Measurements from ENCODE around the gene KCNT1.
"Not testable (repeated sequence)": the region's sequence is repeated elsewhere in the genome, so short reads cannot be mapped to it uniquely, and the experiment has no call there.

KCNT1 gene

DNA sequence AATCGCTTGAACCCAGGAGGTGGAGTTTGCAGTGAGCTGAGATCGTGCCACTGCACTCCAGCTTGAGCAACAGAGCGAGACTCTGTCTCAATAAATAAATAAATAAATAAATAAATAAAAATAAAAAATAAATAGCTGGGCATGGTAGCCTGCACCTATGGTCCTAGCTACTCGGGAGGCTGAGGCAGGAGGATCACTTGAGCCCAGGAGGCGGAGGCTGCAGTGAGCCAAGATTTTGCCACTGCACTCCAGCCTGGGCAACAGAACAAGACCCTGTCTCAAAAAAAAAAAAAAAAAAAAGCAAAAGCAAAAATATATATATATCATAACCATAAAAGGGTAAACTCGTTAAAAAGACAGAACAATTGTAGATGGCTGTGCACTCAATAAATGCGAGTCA is 29.2 kb upstream of the KCNT1 start:
- not testable (repeated sequence) for DNase-seq (ENCODE audit: low spot score)

GRCh38 chr9:135673941-135674340 is 28.0 kb upstream of the KCNT1 start:
- DNase-seq (ENCODE audit: low spot score), result no peak

DNA sequence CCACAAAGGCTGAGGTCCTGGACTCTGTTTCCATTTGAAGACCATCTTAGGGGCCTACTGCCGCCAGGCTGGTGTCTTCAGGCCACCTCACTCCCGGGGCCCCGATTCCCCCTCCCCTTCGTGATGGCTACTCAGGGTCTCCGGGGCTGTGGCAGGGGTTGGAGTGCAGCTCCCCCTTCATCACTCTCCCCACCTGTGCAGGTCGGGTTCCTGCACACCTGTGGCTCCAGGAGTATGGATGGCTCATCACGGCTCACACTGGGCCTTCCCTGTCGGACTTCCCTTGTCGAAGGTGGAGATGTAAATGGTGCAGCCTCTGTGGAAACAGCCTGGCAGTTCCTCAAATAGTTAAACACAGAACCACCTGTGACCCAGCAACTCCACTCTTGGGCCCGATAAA is 27.0 kb upstream of the KCNT1 start:
- DNase-seq (ENCODE audit: low spot score), result no peak

- no peak for DNase-seq (ENCODE audit: low spot score)
Measured at GRCh38 chr9:135676891-135677290, 25.1 kb upstream of the KCNT1 start.

DNA sequence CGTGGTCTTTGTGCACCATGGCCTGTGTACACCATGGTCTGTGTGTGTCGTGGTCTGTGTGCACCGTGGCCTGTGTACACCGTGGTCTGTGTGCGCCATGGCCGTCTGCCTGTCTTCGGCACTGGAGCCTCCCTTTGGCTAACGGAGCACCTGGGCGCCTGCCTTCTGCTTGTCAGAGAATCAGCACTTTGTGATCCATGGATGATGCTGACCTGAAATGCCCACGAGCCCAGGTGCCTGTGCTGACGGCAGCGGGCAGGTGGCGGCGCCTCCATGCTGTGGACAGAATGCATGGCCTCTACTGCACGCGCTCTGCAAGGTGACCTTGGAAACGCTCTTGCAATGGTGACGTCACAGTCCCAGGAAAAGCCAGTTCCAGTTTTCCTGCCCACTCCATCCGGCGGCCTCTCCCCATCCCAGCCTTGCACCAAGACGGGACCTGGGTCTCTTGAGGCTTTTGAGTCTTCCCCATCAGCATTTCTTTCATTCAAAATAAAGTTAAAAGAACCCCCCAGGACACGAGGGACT is 24.3 kb upstream of the KCNT1 start:
- no peak for DNase-seq (ENCODE audit: low spot score)

- no peak for DNase-seq (ENCODE audit: low spot score)
Measured at GRCh38 chr9:135678236-135679017, 23.6 kb upstream of the KCNT1 start.

DNA sequence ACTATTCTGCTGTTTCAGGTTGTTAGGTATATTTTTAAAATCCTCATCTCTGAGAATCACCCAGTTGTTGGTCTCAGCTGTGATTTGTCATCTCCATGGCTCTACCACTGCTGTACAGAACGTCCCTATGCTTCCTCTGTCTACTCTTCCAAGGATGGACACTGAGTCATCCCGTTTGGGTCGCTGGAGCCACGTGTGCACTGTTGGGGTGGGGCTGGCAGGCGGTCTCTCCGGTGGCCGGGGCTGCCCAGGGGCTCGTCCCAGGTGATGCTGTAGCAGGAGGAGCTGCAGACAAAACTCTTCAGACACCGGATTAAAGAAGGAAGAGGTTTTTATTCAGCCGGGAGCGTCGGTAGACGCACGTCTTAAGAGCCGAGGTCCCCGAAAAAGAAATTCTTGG is 21.9 kb upstream of the KCNT1 start:
- no peak for DNase-seq (ENCODE audit: low spot score)

DNA sequence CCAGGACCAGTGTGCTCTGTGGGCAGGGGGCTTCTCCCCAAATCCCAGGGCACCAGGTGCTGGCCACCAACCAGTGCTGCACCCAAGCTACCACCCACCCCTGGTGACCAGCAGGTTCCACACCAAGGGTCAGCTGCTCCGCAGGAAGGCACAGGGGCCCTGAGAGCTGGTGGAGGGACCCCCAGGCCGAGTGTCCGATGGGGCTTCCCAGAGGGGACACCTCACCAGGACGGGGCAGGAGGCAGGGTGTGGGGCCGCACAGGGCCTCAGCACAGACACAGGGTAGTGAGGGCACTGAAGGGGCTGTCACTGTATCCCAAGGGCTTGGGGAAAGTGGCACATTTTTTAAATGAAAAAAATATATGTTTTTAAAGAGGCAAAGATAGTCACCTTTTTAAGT is 20.8 kb upstream of the KCNT1 start:
- no peak for DNase-seq (ENCODE audit: low spot score)

GRCh38 chr9:135683401-135684034 is 18.5 kb upstream of the KCNT1 start:
- no peak for DNase-seq (ENCODE audit: low spot score)

DNA sequence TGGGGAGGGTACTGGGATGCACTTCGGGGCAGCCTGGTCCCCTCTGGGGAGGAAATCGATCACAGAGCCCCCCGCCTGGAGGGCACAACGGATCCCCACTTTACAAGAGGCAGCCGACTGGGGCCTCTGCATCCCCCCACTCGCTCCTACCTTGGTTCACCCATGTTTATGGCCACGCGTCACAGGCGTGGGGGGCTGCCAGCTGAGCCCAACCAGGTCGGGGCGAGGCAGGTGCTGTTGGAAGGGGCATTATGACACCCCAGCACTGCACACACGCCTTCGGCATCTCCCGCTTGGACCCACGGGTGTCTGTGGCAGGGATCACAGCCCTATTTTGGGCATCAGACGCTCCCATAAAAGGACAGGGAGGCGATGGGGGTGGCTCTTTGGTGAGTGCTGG is 17.3 kb upstream of the KCNT1 start:
- no peak for DNase-seq (ENCODE audit: low spot score)

GRCh38 chr9:135687216-135687615 is 14.8 kb upstream of the KCNT1 start:
- no peak for DNase-seq (ENCODE audit: low spot score)

- DNase-seq (ENCODE audit: low spot score), result no peak
Measured at GRCh38 chr9:135689011-135689410, 13.0 kb upstream of the KCNT1 start.

- DNase-seq (ENCODE audit: low spot score), result no peak
Measured at GRCh38 chr9:135690836-135691570, 11.0 kb upstream of the KCNT1 start.

DNA sequence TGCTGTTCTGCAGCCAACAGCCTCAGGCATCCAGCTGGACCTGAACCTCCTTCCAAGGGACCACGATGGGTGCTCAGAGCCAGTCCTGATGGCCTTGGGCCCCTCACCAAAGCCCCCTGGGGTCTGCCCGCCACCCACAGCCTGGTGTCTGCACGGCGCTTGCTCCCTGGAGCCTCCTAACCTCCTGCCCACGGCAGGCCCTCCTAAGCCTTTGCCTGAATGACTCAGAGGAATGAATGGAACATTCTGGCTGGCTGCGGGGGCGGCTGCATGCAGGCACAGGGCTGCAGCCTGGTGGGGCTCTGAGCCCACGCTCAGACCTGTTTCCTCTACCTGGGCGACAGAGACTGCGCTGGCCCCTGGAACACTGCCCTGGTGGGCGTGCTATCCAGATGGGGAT is 9.6 kb upstream of the KCNT1 start:
- DNase-seq (ENCODE audit: low spot score), result peak; percentile 62

- DNase-seq (ENCODE audit: low spot score), result no peak
Measured at GRCh38 chr9:135693265-135693664, 8.7 kb upstream of the KCNT1 start.

- DNase-seq (ENCODE audit: low spot score), result no peak
Measured at GRCh38 chr9:135693771-135694170, 8.2 kb upstream of the KCNT1 start.

DNA sequence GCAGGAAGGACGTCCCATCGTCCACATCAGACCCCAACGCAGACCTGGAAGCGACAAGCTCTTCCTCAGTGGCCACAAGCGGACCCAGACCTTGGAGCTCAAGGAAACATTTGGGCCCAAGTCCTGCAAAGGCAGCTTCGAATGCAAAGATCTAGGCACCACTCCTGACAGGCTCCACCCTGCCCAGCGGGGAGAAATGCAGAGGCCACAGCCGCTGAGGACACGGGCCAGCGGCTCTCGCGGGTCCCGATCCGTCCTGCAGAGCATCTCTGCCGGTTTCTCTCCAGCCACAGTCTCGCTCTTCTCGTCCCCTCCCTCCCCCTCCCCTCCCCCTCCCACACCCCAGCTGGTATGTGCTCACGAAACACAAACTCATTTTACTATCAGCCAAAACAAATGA is 7.6 kb upstream of the KCNT1 start:
- DNase-seq (ENCODE audit: low spot score), result no peak

DNA sequence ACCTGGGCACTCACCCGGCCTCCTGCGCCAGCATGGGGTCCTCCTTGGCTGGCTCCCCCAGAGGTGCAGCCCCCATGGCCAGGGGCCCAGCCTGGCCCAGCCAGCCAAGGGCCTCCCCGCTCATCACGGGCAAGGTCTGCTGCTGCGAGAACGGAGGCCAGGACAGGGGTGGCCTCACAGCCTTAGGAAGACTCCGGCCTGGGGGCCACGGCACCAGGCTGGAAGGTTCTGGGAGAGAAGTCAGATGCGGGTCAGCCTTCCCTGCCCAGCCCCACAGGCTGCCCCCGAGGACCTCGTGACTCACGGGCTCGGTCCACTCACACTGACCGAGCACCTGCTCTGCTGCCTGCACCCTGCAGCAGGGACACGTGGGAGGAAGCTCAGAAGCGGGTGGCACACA is 6.9 kb upstream of the KCNT1 start:
- DNase-seq (ENCODE audit: low spot score), result no peak

DNA sequence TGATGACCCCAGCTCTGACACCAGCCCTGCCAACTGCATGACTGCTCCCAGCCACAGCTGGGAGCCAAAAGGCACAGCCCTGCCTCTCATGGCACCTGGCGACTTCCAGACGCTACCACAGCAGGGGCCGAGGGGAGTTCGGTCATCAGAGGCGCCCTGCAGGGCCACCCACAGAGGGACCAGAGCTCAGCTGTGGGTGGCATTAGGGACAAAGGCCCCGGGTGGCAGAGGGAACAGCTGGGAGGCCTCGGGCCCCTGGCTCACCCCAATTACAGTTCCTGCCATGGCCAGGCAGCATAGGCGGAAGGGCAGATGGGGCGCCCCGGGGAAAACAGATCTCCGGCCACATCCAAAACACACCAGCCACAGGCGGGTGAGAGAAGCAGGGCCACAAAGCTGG is 6.3 kb upstream of the KCNT1 start:
- no peak for DNase-seq (ENCODE audit: low spot score)

GRCh38 chr9:135696446-135696845 is 5.5 kb upstream of the KCNT1 start:
- DNase-seq (ENCODE audit: low spot score), result no peak

- no peak for DNase-seq (ENCODE audit: low spot score)
Measured at GRCh38 chr9:135697226-135697625, 4.8 kb upstream of the KCNT1 start.

DNA sequence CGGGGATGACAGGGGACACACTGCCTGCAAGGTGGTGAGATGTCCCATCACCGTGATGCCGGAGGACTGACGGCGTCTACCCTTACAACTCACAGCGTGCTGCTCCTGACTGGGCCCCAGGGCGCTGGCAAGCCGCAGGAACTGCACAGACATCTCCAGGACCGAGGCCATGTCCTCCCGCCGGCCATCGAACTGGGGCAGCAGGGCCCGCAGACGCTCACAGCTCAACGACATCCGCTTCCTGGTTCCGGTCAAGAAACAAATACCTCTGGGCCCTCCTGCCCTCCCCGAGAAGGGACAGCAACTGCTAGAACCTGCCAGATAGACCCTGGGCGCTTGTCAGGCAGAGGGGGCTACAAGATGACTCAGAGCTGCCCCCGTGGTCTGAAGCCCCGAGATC is 3.7 kb upstream of the KCNT1 start:
- DNase-seq (ENCODE audit: low spot score), result no peak

GRCh38 chr9:135698767-135699166 is 3.2 kb upstream of the KCNT1 start:
- DNase-seq (ENCODE audit: low spot score), result no peak

Measured in iPS-NIHi11 (cell line).